A549 treated with ZK216348 at 1 μM for 4 hours (cell line): ENCODE data around the gene ZNF394. TPM values are rescaled to one million over a fixed set of nuclear protein-coding genes. Genes with fewer than 3 reads are reported as not detected.

ENCODE experiments used
- total RNA-seq: library from RNA; stranded (reverse); fragments of 200-300 nt; extraction: Qiagen RNA extraction; gene quantifications from 5 replicates; pipeline ENCODE4 v1.2.3, GENCODE V29; 2022; ENCODE audit warnings: low read depth

The ZNF394 gene
- 15.4 to 20.0 TPM (median 18.8 TPM) in 5 replicates for total RNA-seq

GRCh38 chr7:99499721-99500636 lies at the start of gene ZNF394:
Gene ZNF394 (minus strand): TSS chr7:99500281. CDS start chr7:99500093, 188 bp downstream.

DNA sequence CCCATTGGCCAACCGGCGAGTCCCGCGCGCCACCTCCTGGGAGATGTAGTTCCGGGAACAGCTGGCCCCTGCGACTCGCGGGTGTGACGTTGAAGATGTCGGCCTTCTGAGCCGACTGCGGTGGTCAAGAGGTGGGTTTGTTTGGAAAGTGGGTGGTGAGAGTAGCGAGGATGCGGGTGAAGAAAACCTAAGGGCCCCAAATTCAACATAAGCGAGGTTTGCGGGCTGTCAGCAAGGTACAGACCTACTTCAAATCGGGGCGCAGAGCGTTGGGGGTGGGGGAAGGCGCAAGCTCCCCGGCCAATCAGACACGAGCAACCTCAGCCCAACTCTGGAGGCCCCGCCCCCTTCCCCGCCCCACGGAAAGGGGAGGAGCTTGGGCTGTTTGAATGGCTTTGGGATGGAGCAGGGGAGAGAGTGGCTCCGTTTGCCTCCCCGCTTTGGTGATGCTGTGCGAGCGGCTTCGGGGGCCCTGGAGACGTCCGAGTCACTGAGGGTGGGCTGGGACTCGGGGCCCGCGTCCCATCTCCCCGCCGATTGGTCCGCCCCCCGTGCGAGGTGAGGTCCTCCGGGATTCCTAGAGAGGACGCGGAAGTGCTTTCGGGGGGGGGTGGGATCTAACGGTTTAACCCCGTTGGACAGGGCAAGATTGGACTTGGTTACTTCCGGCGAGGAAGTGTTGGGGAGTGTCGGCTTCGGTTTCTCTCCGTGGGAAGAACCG lies 4.7 kb upstream of the ZNF394 start, which contains the start of gene ZKSCAN5:
TSS of gene ZKSCAN5 (plus strand) at position 60 of the 721 bp plus-strand sequence. CDS start 1,383 bp downstream, outside the sequence.

GRCh38 chr7:99472561-99473314 lies 27.3 kb downstream of the ZNF394 start, which contains the start of gene ZNF789:
Gene ZNF789 (plus strand): TSS chr7:99472890. CDS start chr7:99476457, 3,567 bp downstream.

Other genes with a start within 250 kb of the ZNF394 start
- gene MYH16, start 227.4 kb downstream of the ZNF394 start, total RNA-seq: 0.27 to 1.2 TPM (median 0.74 TPM) in 5 replicates
- gene ARPC1A, start 174.4 kb downstream of the ZNF394 start, total RNA-seq: 128 to 138 TPM (median 129 TPM) in 5 replicates
- gene ARPC1B, start 125.6 kb downstream of the ZNF394 start, total RNA-seq: 233 to 306 TPM (median 289 TPM) in 5 replicates
- gene PDAP1, start 91.7 kb downstream of the ZNF394 start, total RNA-seq: 174 to 231 TPM (median 186 TPM) in 5 replicates
- 133 to 189 TPM (median 141 TPM) in 5 replicates for gene BUD31, start 91.3 kb downstream of the ZNF394 start, total RNA-seq
- gene PTCD1, start 61.5 kb downstream of the ZNF394 start, total RNA-seq: 5.2 to 8.7 TPM (median 7.5 TPM) in 5 replicates
- 30.1 to 48.2 TPM (median 44.5 TPM) in 5 replicates for gene CPSF4, start 61.3 kb downstream of the ZNF394 start, total RNA-seq
- gene ATP5MF, start 34.1 kb downstream of the ZNF394 start, total RNA-seq: 808 to 1,607 TPM (median 884 TPM) in 5 replicates
- 7.0 to 9.3 TPM (median 8.2 TPM) in 5 replicates for gene ZNF789, start 27.4 kb downstream of the ZNF394 start, total RNA-seq
- gene ZKSCAN5, start 4.4 kb upstream of the ZNF394 start, total RNA-seq: 9.1 to 10.4 TPM (median 10.1 TPM) in 5 replicates
- gene FAM200A, start 51.8 kb upstream of the ZNF394 start, total RNA-seq: 4.2 to 6.9 TPM (median 6.8 TPM) in 5 replicates
- gene ZNF655, start 58.4 kb upstream of the ZNF394 start, total RNA-seq: 47.7 to 58.6 TPM (median 53.0 TPM) in 5 replicates
- gene TMEM225B, start 98.0 kb upstream of the ZNF394 start, total RNA-seq: 0.75 to 1.4 TPM (median 0.92 TPM) in 5 replicates
- 6.8 to 9.7 TPM (median 9.3 TPM) in 5 replicates for gene ZSCAN25, start 116.7 kb upstream of the ZNF394 start, total RNA-seq
- gene CYP3A5, start 179.7 kb upstream of the ZNF394 start, total RNA-seq: 1.1 to 2.0 TPM (median 1.8 TPM) in 5 replicates
- gene CYP3A7, start 234.9 kb upstream of the ZNF394 start, total RNA-seq: not detected in 5 replicates